AG04450 (cell line): ENCODE measurements around the gene PAN3. TPM values are rescaled to one million over a fixed set of nuclear protein-coding genes. Genes with fewer than 3 reads are reported as not detected.

Experiments used
- CTCF ChIA-PET: fragments of 300-600, 350-600 bp; formaldehyde crosslinking; extraction: SDS; loops from one replicate; lab custom pipeline; 2022; ENCODE audit warnings: antibody characterized with exemption, inconsistent platforms; lab: Charles Lee
- POLR2A ChIA-PET: fragments of 350-600 bp; formaldehyde crosslinking; extraction: SDS; loops from one replicate; lab custom pipeline; 2021; ENCODE audit warnings: antibody characterized with exemption, inconsistent platforms; lab: Yijun Ruan, JAX
- DNase-seq: peaks from one replicate; pipeline ENCODE4 v3.0.0-alpha.2; 2011; ENCODE audit warnings: low read depth, low spot score
- H3K27ac ChIP-seq: one replicate; pipeline ENCODE4 v1.5.1; 2012; ENCODE audit warnings: low read depth, low read length, control low read depth
- H3K27me3 ChIP-seq: one replicate; pipeline ENCODE4 v1.6.0; 2012; ENCODE audit warnings: low read length; ENCODE audit not compliant: control insufficient read depth, insufficient read depth
- H3K4me3 ChIP-seq: 2 replicates; pipeline ENCODE4 v1.5.1; 2011; ENCODE audit warnings: mild to moderate bottlenecking, low read depth, low read length, control low read depth
- H3K9me3 ChIP-seq: 2 replicates; pipeline ENCODE4 v1.5.1; 2012; ENCODE audit warnings: low read length; ENCODE audit not compliant: control insufficient read depth, insufficient read depth
- polyA plus RNA-seq: library from polyadenylated mRNA; depleted of rRNA; stranded (reverse); fragments of >200 nt; gene quantifications from 2 replicates; pipeline ENCODE4 v1.2.3, GENCODE V29; 2011
- TF ChIP-seq, protein P1 (sequence below): IDR thresholded peaks from 2 replicates; pipeline ENCODE4 v1.5.1; 2011; ENCODE audit warnings: low read depth, low read length, control low read depth, inconsistent platforms

The PAN3 gene
- polyA plus RNA-seq, 1 experiment: 17.8 TPM

DNA sequence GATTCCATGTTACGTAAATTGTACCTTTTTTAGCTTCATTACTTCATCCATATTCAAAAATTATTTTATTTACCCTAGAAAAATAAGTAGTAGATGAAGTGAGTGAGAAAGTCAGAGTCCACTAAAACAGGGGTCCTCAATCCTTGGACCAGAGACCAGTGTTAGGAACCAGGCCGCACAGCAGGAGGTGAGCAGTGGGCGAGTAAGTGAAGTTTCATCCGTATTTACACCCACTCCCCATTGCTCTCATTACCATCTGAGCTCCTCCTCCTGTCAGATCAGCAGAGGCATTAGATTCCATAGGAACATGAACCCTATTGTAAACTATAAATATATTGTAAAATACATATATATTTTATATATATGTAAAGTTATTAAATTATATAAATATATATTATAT lies 119.0 kb downstream of the PAN3 start:
- no peak overlapping the region for H3K27ac ChIP-seq
- H3K4me3 ChIP-seq: no peak overlapping the region
- POLR2A ChIA-PET: no interaction called here

DNA sequence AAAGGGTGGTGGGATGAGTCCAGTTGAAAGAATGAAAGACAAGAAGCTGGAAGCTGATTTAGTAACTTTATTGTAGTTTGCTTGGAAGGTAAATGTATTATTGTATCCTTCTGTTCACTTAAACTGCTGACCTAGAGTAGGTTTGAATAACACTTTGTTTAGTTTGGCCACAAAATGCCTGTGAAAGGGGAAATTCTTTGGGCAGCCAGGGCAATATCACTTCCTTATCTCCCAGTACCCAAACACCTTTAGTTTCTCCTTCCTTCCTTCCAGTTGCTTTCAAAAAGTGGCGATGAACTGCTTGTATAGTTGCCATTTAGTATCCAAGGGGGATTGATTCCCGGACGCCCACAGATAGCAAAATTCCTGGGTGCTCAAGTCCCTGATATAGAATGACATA lies 120.1 kb downstream of the PAN3 start:
- TF ChIP-seq, protein P1, sequence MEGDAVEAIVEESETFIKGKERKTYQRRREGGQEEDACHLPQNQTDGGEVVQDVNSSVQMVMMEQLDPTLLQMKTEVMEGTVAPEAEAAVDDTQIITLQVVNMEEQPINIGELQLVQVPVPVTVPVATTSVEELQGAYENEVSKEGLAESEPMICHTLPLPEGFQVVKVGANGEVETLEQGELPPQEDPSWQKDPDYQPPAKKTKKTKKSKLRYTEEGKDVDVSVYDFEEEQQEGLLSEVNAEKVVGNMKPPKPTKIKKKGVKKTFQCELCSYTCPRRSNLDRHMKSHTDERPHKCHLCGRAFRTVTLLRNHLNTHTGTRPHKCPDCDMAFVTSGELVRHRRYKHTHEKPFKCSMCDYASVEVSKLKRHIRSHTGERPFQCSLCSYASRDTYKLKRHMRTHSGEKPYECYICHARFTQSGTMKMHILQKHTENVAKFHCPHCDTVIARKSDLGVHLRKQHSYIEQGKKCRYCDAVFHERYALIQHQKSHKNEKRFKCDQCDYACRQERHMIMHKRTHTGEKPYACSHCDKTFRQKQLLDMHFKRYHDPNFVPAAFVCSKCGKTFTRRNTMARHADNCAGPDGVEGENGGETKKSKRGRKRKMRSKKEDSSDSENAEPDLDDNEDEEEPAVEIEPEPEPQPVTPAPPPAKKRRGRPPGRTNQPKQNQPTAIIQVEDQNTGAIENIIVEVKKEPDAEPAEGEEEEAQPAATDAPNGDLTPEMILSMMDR: no peak
- CTCF ChIA-PET: no interaction called here
- H3K27me3 ChIP-seq: no peaks in the 10 kb centered on the region

More for the DNA sequence above, 119.0 kb downstream of the PAN3 start:
- H3K9me3 ChIP-seq: no peaks in the 10 kb centered on the region
- CTCF ChIA-PET: interaction anchor here (1.0 kb wide), 1 partner anchor 18 kb away, joined by 3 read pairs; no protein-coding TSS in a partner anchor
- TF ChIP-seq, protein P1: no peak
- DNase-seq: no peak
- no peaks in the 10 kb centered on the region for H3K27me3 ChIP-seq

DNA sequence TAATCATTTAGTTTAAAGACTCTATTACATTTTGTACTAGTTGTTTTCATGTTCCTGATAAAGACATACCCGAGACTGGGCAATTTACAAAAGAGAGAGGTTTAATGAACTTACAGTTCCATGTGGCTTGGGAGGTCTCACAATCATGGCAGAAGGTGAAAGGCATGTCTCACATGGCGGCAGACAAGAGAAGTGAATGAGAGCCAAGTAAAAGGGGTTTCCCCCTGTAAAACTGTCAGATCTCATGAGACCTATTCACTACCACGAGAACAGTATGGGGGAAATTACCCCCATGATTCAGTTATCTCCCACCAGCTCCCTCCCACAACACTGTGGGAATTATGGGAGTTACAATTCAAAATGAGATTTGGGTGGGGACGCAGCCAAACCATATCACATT lies 129.2 kb downstream of the PAN3 start:
- no peak overlapping the region for H3K4me3 ChIP-seq
- ChIA-PET CTCF (no interaction called here), POLR2A (no interaction called here)

More for the DNA sequence above, 120.1 kb downstream of the PAN3 start:
- POLR2A ChIA-PET: no interaction called here
- H3K4me3 ChIP-seq: no peak overlapping the region
- DNase-seq: no peak
- H3K27ac ChIP-seq: no peak overlapping the region
- no peaks in the 10 kb centered on the region for H3K9me3 ChIP-seq

DNA sequence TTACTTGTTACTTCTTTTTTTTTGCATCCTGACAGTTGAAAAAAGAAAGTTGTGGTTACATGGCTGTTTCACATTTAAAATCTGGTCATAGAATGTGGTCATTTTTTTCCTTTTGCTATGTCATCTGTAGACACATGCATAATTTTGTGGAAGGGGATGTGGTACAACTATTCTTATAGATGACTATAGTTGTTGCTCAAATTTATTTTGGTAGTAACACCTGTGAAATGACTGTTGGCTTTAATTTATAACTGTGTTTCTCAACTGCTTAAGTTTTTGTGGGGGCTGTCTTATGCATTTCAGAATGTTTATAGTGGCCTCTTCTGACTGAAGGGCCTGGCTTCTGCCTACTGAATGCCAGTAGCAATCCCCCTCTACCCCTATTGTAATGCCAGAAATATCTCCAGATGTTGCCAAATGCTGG lies 130.5 kb downstream of the PAN3 start:
- no peak for DNase-seq
- H3K27me3 ChIP-seq: no peaks in the 10 kb centered on the region
- no peaks in the 10 kb centered on the region for H3K9me3 ChIP-seq
- no peak overlapping the region for H3K27ac ChIP-seq
- ChIA-PET POLR2A (no interaction called here), CTCF (no interaction called here)
- TF ChIP-seq, protein P1: no peak
- H3K4me3 ChIP-seq: no peak overlapping the region

More for the DNA sequence above, 129.2 kb downstream of the PAN3 start:
- DNase-seq: no peak
- Histone ChIP-seq H3K9me3 (no peaks in the 10 kb centered on the region), H3K27me3 (no peaks in the 10 kb centered on the region), H3K27ac (no peak overlapping the region)
- TF ChIP-seq, protein P1: no peak

DNA sequence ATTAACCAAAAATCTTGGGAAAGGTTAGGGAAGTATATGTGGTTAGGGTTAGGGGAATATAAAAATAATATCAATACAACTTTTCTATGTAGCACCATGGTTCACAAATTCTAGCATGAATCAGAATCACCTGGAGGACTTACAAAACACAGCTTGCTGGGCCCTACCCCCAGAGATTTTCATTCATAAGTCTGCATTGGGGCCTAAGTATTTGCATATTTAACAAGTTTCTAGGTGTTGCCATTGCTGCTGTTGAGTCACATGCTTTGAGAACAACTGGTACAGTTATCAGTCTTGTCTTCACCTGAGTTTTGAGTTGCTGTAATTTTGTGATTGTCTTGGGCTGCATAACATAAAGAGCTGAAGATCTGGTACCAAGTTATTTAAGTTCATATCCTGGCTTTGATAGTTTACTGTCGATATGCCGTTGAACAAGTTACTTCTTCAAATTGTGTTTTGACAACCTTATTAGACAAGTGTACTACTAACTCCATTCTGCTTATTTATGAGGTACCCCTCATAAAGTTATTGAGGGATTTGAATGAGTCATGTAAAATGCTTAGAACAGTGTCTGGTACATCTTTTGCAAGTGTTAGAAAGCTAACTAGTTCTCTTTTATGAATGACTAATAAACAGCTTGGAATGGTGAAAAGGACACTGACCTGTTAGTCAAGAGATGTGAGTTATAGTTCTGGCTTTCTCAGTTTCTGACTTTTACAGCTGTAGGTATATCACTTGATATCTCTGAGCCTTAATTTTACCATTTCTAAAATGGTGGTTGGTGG lies 132.9 kb downstream of the PAN3 start:
- ChIA-PET CTCF (interaction anchor here (0.6 kb wide), 1 partner anchor 33 kb away, joined by 3 read pairs; no protein-coding TSS in a partner anchor), POLR2A (no interaction called here)
- Histone ChIP-seq H3K9me3 (no peaks in the 10 kb centered on the region), H3K27me3 (no peaks in the 10 kb centered on the region), H3K27ac (no peak overlapping the region), H3K4me3 (no peak overlapping the region)
- TF ChIP-seq, protein P1: no peak
- no peak for DNase-seq
